Activated CD4-positive, alpha-beta T cell treated with anti-CD3 and anti-CD28 coated beads for 24 hours (primary cell): ENCODE measurements around the gene SLC12A2.
A peak's percentile ranks its signal among the peaks of the same experiment; 100 is the strongest.

Source experiments
- DNase-seq, 2 donors: peaks; one replicate each; pipeline ENCODE4 v3.0.0-alpha.2; 2020; ENCODE audit warnings: low read depth in 2 of 2

Gene SLC12A2

GRCh38 chr5:128169401-128170017 lies 85.9 kb downstream of the SLC12A2 start:
- no peak for DNase-seq

GRCh38 chr5:128172102-128172501 lies 88.5 kb downstream of the SLC12A2 start:
- no peak for DNase-seq

- DNase-seq: no peak
Measured at GRCh38 chr5:128174951-128175350, 91.4 kb downstream of the SLC12A2 start.

- no peak for DNase-seq
Measured at GRCh38 chr5:128192368-128192767, 108.8 kb downstream of the SLC12A2 start.

- DNase-seq: no peak
Measured at GRCh38 chr5:128193665-128194390, 110.3 kb downstream of the SLC12A2 start.

GRCh38 chr5:128195316-128195715 lies 111.8 kb downstream of the SLC12A2 start:
- no peak for DNase-seq

GRCh38 chr5:128196080-128196479 lies 112.5 kb downstream of the SLC12A2 start:
- DNase-seq: no peak

- DNase-seq: no peak
Measured at GRCh38 chr5:128196791-128197190, 113.2 kb downstream of the SLC12A2 start.

- no peak for DNase-seq
Measured at GRCh38 chr5:128197896-128198522, 114.4 kb downstream of the SLC12A2 start.

- no peak for DNase-seq
Measured at GRCh38 chr5:128199104-128199503, 115.5 kb downstream of the SLC12A2 start.

- DNase-seq: no peak
Measured at GRCh38 chr5:128199611-128200010, 116.0 kb downstream of the SLC12A2 start.

- peak; percentile 70 to 76 for DNase-seq
Measured at GRCh38 chr5:128201065-128201926, 117.7 kb downstream of the SLC12A2 start.

GRCh38 chr5:128202320-128202719 lies 118.8 kb downstream of the SLC12A2 start:
- no peak for DNase-seq

- DNase-seq: no peak
Measured at GRCh38 chr5:128208436-128208835, 124.9 kb downstream of the SLC12A2 start.

GRCh38 chr5:128212191-128212806 lies 128.7 kb downstream of the SLC12A2 start:
- DNase-seq: no peak

GRCh38 chr5:128213340-128213739 lies 129.8 kb downstream of the SLC12A2 start:
- DNase-seq: peak; percentile 6 to 7

- no peak for DNase-seq
Measured at GRCh38 chr5:128213833-128214232, 130.3 kb downstream of the SLC12A2 start.

- DNase-seq: no peak
Measured at GRCh38 chr5:128216285-128216684, 132.7 kb downstream of the SLC12A2 start.

- no peak for DNase-seq
Measured at GRCh38 chr5:128216860-128217531, 133.4 kb downstream of the SLC12A2 start.

- no peak for DNase-seq
Measured at GRCh38 chr5:128220841-128221240, 137.3 kb downstream of the SLC12A2 start.

GRCh38 chr5:128224336-128224735 lies 140.8 kb downstream of the SLC12A2 start:
- DNase-seq: no peak
